ENCODE results near the gene AGO3.
"Not testable (repeated sequence)": the region's sequence is repeated elsewhere in the genome, so short reads cannot be mapped to it uniquely, and the experiment has no call there.

The AGO3 gene

DNA sequence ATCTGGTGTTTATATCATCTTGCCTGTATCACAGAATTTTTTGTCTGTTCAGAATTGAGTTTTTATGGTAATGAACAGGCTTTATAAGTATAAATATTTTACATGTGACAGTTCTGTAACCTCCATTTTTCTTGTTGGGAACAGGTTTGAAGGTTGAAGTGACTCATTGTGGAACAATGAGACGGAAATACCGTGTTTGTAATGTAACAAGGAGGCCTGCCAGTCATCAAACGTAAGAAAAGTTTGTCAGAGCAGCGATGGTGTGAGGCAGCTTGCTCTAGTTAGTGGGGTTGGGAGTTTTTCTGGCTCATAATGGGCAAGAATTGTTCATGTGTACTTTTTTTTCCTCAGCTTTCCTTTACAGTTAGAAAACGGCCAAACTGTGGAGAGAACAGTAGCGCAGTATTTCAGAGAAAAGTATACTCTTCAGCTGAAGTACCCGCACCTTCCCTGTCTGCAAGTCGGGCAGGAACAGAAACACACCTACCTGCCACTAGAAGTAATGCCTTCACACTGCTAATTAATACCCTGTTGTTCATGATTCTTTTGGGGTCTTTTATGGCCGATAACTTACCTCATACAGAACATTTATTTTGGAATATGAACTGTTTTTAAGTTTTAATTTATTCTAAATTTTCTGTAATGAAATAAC, 77.8 kb downstream of the AGO3 start:
- no peak for DNase-seq (ENCODE audit: low read depth in 2 of 2)

- DNase-seq (ENCODE audit: low read depth in 2 of 2): no peak
These were observed 83.9 kb downstream of the AGO3 start for GRCh38 chr1:36014722-36015220.

DNA sequence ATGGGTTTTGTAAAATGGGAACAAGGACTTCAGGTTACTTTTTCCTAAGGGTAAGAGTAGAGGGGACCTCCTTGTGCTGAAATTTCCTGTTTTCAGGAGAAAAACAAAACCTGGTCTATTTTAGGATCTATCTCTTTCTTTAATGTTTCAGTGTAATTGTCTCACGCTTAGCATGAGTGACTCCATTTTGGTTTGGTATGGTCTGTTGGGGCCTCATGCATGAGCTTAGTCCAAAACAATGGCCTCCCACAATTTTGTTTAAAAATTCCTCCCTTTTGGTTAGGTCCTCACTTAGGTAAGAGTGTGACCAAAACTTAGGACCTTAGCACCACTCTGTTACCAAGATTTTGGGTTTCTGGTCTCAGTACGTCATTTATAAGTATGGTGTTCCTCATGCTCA, 85.8 kb downstream of the AGO3 start:
- DNase-seq (ENCODE audit: low read depth in 2 of 2): no peak

GRCh38 chr1:36023098-36023769, 92.3 kb downstream of the AGO3 start:
- DNase-seq (ENCODE audit: low read depth in 2 of 2): no peak

DNA sequence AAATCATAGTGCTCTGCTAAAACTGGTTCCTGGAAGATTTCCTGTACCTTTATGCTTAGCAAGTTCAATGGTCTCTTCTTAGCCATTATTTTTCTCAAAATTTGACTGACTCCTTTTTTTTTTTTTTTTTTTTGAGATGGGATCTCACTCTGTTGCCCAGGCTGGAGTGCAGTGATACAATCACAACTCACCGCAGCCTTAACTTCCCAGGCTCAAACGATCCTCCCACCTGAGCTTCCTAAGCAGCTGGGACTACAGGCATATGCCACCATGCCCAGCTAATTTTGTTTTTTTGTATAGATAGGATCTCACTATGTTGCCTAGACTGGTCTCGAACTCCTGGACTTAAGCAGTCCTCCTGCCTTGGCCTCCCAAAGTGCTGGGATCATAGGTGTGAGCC, 93.1 kb downstream of the AGO3 start:
- not testable (repeated sequence) for DNase-seq (ENCODE audit: low read depth in 2 of 2)

GRCh38 chr1:36024847-36025246, 93.9 kb downstream of the AGO3 start:
- no peak for DNase-seq (ENCODE audit: low read depth in 2 of 2)

DNA sequence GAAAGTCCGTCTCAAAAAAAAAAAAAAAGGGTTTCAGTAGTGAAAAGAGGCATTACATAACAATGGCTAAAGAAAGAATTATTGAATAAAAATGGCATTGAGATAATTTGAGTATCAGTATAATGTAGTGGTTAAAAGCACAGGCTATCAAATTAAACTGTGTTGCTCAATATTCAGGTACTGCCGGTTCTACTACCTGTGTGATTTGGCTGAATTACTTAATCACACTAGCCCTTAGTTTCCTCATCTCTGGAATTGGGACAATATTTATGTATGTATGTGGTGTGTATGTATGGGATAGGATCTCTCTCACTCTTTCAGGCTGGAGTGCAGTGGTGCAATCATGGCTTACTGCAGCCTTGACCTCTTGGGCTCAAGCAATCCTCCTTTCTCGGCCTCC, 96.9 kb downstream of the AGO3 start:
- no peak for DNase-seq (ENCODE audit: low read depth in 2 of 2)

DNA sequence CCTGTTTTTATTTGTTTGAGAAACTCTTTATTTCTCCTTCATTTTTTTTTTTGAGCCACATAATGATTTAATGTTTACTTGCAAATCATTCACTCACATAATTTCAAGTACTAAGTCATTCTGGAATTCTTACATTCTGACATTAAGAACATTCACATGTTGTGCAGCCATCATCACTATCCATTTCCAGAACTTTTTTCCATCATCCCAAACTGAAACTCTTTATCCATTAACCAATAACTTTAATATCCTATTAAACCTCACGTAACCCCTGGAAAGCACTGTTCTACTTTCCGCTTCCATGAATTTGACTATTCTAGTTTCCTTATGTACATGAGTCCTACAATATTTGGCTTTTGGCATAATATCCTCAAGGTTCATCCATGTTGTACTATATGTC, 100.5 kb downstream of the AGO3 start:
- DNase-seq (ENCODE audit: low read depth in 2 of 2): no peak

DNA sequence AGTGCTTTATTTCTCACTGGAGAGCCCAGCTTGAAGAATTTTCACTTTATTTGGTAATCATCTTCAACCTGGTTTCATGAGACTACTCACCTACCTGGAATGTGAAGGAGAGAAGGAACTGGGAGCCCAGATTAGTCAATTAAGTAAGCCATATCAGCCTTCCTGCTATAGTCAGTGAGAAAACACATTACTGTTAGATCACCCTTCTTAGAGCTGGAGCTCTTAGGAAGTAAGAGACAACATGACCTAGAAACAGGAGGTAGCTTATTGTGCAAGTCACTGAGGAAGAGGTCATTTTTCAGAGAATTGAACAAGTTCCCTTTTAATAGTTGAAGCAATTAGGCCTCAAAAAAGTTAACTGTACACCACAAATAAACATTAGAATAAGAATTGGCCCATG, 103.8 kb downstream of the AGO3 start:
- no peak for DNase-seq (ENCODE audit: low read depth in 2 of 2)

DNA sequence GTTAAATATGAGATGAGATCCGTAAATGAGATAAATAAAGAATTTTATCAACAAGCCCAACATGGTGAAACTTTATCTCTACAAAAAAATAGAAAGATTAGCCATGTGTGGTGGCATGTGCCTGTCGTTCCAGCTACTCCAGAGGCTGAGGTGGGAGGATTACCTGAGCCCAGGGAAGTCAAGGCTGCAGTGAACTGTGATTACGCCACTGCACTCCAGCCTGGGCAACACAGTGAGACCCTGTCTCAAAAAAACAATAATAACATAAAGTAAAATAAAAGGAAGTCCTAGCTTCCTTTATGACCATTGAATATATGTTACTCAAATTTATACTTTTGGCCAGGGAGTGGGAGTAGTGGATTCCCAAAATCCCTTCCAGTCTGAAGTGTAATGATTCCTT, 104.2 kb downstream of the AGO3 start:
- no peak for DNase-seq (ENCODE audit: low read depth in 2 of 2)

DNA sequence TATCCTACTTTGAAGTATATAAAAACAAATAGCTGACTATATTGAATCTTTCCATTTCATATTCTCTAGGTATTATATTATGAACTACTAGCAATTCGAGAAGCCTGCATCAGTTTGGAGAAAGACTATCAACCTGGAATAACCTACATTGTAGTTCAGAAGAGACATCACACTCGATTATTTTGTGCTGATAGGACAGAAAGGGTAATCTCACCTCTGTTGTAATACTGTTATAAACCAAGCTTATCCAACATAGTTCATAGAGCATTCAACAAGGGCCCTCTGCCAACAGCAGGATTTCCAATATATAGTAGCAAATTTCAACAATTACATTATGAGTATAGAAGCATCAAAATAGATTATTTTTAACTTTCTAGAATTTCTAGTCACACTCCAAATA, 109.3 kb downstream of the AGO3 start:
- DNase-seq (ENCODE audit: low read depth in 2 of 2): no peak

GRCh38 chr1:36051821-36052220, 120.9 kb downstream of the AGO3 start:
- no peak for DNase-seq (ENCODE audit: low read depth in 2 of 2)

- no peak for DNase-seq (ENCODE audit: low read depth in 2 of 2)
These were observed 123.1 kb downstream of the AGO3 start for GRCh38 chr1:36053978-36054377.

- no peak for DNase-seq (ENCODE audit: low read depth in 2 of 2)
These were observed 124.8 kb downstream of the AGO3 start for GRCh38 chr1:36055706-36056105.

GRCh38 chr1:36062315-36062714, 131.4 kb downstream of the AGO3 start:
- no peak for DNase-seq (ENCODE audit: low read depth in 2 of 2)

DNA sequence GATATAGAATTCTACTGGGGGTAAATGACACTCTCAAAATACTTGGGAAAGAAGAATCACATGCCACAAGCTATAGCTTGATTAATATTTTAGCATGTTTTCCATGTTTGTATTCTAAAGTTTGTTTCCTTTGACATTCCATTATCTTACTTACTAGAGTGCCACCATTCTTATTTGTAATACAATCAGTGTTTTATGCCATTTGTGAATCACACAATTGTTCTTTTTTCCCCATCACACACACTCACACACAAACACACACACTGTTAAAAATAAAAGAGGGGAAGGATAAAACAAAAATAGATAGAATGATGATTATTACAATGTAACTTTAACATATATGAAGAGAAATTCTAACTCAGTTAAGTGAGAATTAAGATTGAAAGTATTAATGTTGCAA, 137.0 kb downstream of the AGO3 start:
- no peak for DNase-seq (ENCODE audit: low read depth in 2 of 2)

GRCh38 chr1:36068866-36069265, 138.0 kb downstream of the AGO3 start:
- DNase-seq (ENCODE audit: low read depth in 2 of 2): no peak

DNA sequence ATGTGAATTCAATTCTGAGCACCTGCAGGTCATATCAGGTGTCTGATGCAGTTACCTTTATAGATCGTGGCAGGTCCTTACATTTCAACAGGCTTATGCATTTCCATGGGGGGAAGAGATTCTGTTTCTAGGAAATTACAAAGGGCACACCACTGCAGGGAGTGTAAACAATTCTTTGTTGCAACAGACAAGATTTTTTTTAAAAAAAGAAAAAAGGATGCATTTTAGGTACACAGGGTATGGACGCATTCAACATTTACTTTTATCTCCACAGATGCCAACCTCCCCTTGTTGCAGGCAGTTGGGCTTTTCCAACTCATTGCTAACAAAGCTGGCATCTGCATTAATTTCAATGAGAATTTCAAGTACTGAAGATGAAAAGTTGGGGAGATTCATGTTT, 139.4 kb downstream of the AGO3 start:
- DNase-seq (ENCODE audit: low read depth in 2 of 2): no peak

GRCh38 chr1:36076979-36077573, 146.2 kb downstream of the AGO3 start:
- no peak for DNase-seq (ENCODE audit: low read depth in 2 of 2)

- DNase-seq (ENCODE audit: low read depth in 2 of 2): no peak
These were observed 149.3 kb downstream of the AGO3 start for GRCh38 chr1:36080236-36080635.

DNA sequence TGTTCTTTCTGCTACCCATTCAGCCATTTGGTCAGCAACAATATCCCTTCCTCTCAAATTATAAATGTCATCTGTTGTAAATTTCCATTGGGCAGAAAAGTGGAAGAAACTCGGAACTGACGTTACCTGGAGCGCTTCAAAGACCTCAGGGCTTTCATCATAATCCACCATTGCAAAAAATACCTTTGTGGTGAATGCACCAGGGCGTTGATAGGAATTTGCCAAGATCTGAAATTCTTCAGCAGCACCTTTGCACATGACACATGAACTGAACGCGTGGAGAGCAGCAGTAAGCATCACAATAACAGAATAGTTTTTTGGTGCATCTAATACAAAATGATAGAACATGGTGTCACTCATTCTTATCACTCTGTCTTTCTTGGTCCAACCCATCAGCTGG, 149.9 kb downstream of the AGO3 start:
- DNase-seq (ENCODE audit: low read depth in 2 of 2): no peak

DNA sequence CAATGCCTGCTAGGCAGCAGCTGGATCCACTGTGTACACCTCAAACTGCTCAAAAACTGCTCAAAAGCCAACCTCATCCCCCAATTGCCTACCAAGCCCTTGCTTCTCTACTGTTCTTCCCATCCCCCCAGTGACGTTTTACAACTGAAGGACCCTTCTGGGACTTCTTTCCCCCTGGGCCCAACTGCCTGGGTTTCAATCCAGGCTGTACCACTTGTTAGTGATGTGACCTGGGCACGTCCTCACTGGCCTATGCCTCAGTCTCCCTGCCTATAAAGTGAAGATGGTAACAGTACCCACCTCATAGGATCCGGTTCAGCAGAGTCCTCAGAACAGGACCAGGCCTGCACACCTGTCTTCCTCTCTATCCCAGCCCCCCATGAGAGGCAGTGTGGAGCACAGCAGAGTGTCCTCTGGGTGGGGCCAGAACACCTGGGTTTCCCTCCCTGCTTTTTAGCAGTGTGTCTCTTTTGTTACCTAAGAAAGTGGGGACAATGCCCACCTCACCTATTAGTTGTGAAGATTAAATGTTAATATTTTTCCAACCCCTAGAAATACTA, 151.1 kb downstream of the AGO3 start:
- DNase-seq (ENCODE audit: low read depth in 2 of 2): no peak

- DNase-seq (ENCODE audit: low read depth in 2 of 2): no peak
These were observed 152.3 kb downstream of the AGO3 start for GRCh38 chr1:36083219-36083618.
